Colonic mucosa (tissue), 4 donors: Measurements from ENCODE around the gene CERS4. TPM values are rescaled to one million over a fixed set of nuclear protein-coding genes. Genes with fewer than 3 reads are reported as not detected.

Experiments used
- DNase-seq: peaks from one replicate; pipeline ENCODE4 v3.0.0-alpha.2; 2020
- H3K27ac ChIP-seq: fragments of 200-600 bp; one replicate; pipeline ENCODE4 v1.8.0; 2021
- H3K27me3 ChIP-seq: fragments of 200-600 bp; one replicate; pipeline ENCODE4 v1.8.0; 2021
- H3K36me3 ChIP-seq: fragments of 200-600 bp; one replicate; pipeline ENCODE4 v1.8.0; 2021
- H3K4me1 ChIP-seq: fragments of 200-600 bp; one replicate; pipeline ENCODE4 v1.8.0; 2021; ENCODE audit warnings: mild to moderate bottlenecking
- H3K4me3 ChIP-seq: fragments of 200-600 bp; one replicate; pipeline ENCODE4 v1.8.0; 2021
- H3K9ac ChIP-seq, 2 donors: one replicate each; pipeline ENCODE4 v1.7.0; 2013; ENCODE audit warnings: control low read depth in 2 of 2, low read depth in 2 of 2, low read length in 2 of 2
- H3K9me3 ChIP-seq: fragments of 200-600 bp; one replicate; pipeline ENCODE4 v1.8.0; 2021
- CTCF ChIP-seq: fragments of 200-600 bp; IDR thresholded peaks from one replicate; pipeline ENCODE4 v1.8.0; 2022; ENCODE audit warnings: antibody characterized with exemption, mild to moderate bottlenecking
- intact Hi-C: fragments of 100-400 bp; cut with DNase I; formaldehyde crosslinking; loops from one replicate; pipeline ENCODE4 v1.14.1; 2022
- total RNA-seq, 2 donors: library from RNA; stranded (reverse); fragmentation: NEBNext Ultra II Directional in 1 of 2; extraction: Animal tissue kit (Norgen Biotek cat#: 25700) in 1 of 2; gene quantifications; one replicate each; pipeline ENCODE4 v1.2.1, GENCODE V29; 2021
- donor health status: healthy.
- donor health status: DM: no; HTN: no; CAD: no.
- donor health status: DM: no; HTN: no; CAD: no.

CERS4 gene
- total RNA-seq, 2 donors from 2014 or later, result 2.9 to 5.3 TPM

- Histone ChIP-seq H3K27ac (no peak overlapping the region), H3K4me3 (no peak overlapping the region), H3K9ac (no peak overlapping the region), H3K4me1 (no peaks in the 10 kb centered on the region), H3K36me3 (no peaks in the 10 kb centered on the region), H3K9me3 (no peaks in the 10 kb centered on the region), H3K27me3 (no peaks in the 10 kb centered on the region)
- intact Hi-C loops, result no loop called here
- TF ChIP-seq CTCF, result no peak
- DNase-seq, result no peak
These were observed 34.5 kb upstream of the CERS4 start for GRCh38 chr19:8174706-8175105.

DNA sequence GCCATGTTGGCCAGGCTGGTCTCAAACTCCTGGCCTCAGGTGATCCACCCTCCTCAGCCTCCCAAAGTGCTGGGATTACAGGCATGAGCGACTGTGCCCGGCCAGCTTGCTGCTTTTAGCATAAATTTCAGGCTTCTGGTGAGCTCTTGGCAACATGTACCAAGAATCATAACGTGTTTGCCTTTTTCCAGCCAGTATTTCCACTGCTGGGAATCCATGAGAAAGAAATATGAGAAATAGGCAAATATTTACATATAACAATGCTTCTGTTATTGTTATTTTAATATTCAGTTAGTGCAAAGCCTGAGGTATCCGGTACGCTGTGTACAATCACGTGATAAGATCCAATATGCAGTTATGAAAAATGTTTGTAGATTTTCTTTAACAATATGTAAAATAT, 29.2 kb upstream of the CERS4 start:
- H3K9ac ChIP-seq, result no peak overlapping the region
- intact Hi-C loops, result no loop called here
- H3K27ac ChIP-seq, result no peak overlapping the region
- H3K4me3 ChIP-seq, result no peak overlapping the region
- no peaks in the 10 kb centered on the region for H3K4me1 ChIP-seq
- H3K36me3 ChIP-seq, result no peaks in the 10 kb centered on the region
- no peak for TF ChIP-seq CTCF
- H3K9me3 ChIP-seq, result no peaks in the 10 kb centered on the region
- no peaks in the 10 kb centered on the region for H3K27me3 ChIP-seq
- no peak for DNase-seq

- Histone ChIP-seq H3K9me3 (no peaks in the 10 kb centered on the region), H3K27ac (no peak overlapping the region), H3K4me3 (no peak overlapping the region), H3K27me3 (no peaks in the 10 kb centered on the region), H3K9ac (no peak overlapping the region), H3K36me3 (no peaks in the 10 kb centered on the region), H3K4me1 (no peaks in the 10 kb centered on the region)
- intact Hi-C loops, result no loop called here
- TF ChIP-seq CTCF, result no peak
- no peak for DNase-seq
These were observed 24.9 kb upstream of the CERS4 start for GRCh38 chr19:8184274-8184673.

GRCh38 chr19:8185343-8186068, 23.7 kb upstream of the CERS4 start:
- Histone ChIP-seq H3K27ac (no peak overlapping the region), H3K9ac (no peak overlapping the region), H3K9me3 (no peaks in the 10 kb centered on the region), H3K36me3 (no peaks in the 10 kb centered on the region), H3K27me3 (no peaks in the 10 kb centered on the region), H3K4me1 (no peaks in the 10 kb centered on the region), H3K4me3 (no peak overlapping the region)
- TF ChIP-seq CTCF, result no peak
- no peak for DNase-seq
- intact Hi-C loops, result no loop called here

GRCh38 chr19:8192221-8192820, 16.8 kb upstream of the CERS4 start:
- no peak overlapping the region for H3K9ac ChIP-seq
- H3K27ac ChIP-seq, result no peak overlapping the region

More at GRCh38 chr19:8192221-8192820, 16.8 kb upstream of the CERS4 start:
- TF ChIP-seq CTCF, result no peak
- intact Hi-C loops, result no loop called here
- H3K4me3 ChIP-seq, result no peak overlapping the region
- H3K9me3 ChIP-seq, result no peaks in the 10 kb centered on the region
- H3K36me3 ChIP-seq, result no peaks in the 10 kb centered on the region
- no peaks in the 10 kb centered on the region for H3K4me1 ChIP-seq
- DNase-seq, result no peak
- no peaks in the 10 kb centered on the region for H3K27me3 ChIP-seq
